Measurements from ENCODE around the gene PRSS48. TPM values are rescaled to one million over a fixed set of nuclear protein-coding genes. Genes with fewer than 3 reads are reported as not detected.
"Not testable (repeated sequence)": the region's sequence is repeated elsewhere in the genome, so short reads cannot be mapped to it uniquely, and the experiment has no call there.

The PRSS48 gene
- total RNA-seq, 1 donor from 2014 or later, result not detected

- no peak for TF ChIP-seq CTCF (IDR thresholded peaks at IDR 0.05; ENCODE audit: unreplicated experiment)
- H3K27me3 Mint-ChIP-seq, result no peaks in the 10 kb centered on the region
- peaks cover 3% of the 10 kb centered on the region for H3K36me3 Mint-ChIP-seq (ENCODE audit: insufficient read depth)
- H3K9me3 Mint-ChIP-seq (ENCODE audit: low read depth), result no peaks in the 10 kb centered on the region
- peaks cover 49% of the 10 kb centered on the region for H3K4me1 Mint-ChIP-seq (ENCODE audit: low read depth)
- DNase-seq (ENCODE audit: low spot score, unreplicated experiment), result no peak
- no peak overlapping the region for H3K4me3 Mint-ChIP-seq (ENCODE audit: low read depth)
- H3K27ac Mint-ChIP-seq, result no peak overlapping the region
Observed at GRCh38 chr4:151318307-151319006, 41.5 kb downstream of the PRSS48 start.

GRCh38 chr4:151319490-151319889, 42.5 kb downstream of the PRSS48 start:
- peaks cover 3% of the 10 kb centered on the region for H3K36me3 Mint-ChIP-seq (ENCODE audit: insufficient read depth)
- no peak overlapping the region for H3K27ac Mint-ChIP-seq
- no peaks in the 10 kb centered on the region for H3K9me3 Mint-ChIP-seq (ENCODE audit: low read depth)
- no peaks in the 10 kb centered on the region for H3K27me3 Mint-ChIP-seq
- no peak overlapping the region for H3K4me3 Mint-ChIP-seq (ENCODE audit: low read depth)
- peaks cover 47% of the 10 kb centered on the region for H3K4me1 Mint-ChIP-seq (ENCODE audit: low read depth)
- no peak for TF ChIP-seq CTCF (IDR thresholded peaks at IDR 0.05; ENCODE audit: unreplicated experiment)
- DNase-seq (ENCODE audit: low spot score, unreplicated experiment), result no peak

- no peaks in the 10 kb centered on the region for H3K9me3 Mint-ChIP-seq (ENCODE audit: low read depth)
- DNase-seq (ENCODE audit: low spot score, unreplicated experiment), result no peak
- TF ChIP-seq CTCF (IDR thresholded peaks at IDR 0.05; ENCODE audit: unreplicated experiment), result no peak
- H3K27me3 Mint-ChIP-seq, result no peaks in the 10 kb centered on the region
- peaks cover 3% of the 10 kb centered on the region for H3K36me3 Mint-ChIP-seq (ENCODE audit: insufficient read depth)
- H3K4me3 Mint-ChIP-seq (ENCODE audit: low read depth), result no peak overlapping the region
- no peak overlapping the region for H3K27ac Mint-ChIP-seq
- H3K4me1 Mint-ChIP-seq (ENCODE audit: low read depth), result peaks cover 42% of the 10 kb centered on the region
Observed at GRCh38 chr4:151321586-151321985, 44.6 kb downstream of the PRSS48 start.

GRCh38 chr4:151322161-151322560, 45.2 kb downstream of the PRSS48 start:
- not testable (repeated sequence) for H3K27ac Mint-ChIP-seq; DNase-seq (ENCODE audit: low spot score, unreplicated experiment); H3K4me3 Mint-ChIP-seq (ENCODE audit: low read depth); H3K27me3 Mint-ChIP-seq; H3K9me3 Mint-ChIP-seq (ENCODE audit: low read depth); H3K36me3 Mint-ChIP-seq (ENCODE audit: insufficient read depth)
- H3K4me1 Mint-ChIP-seq (ENCODE audit: low read depth), result peaks cover 46% of the 10 kb centered on the region

GRCh38 chr4:151322570-151322969, 45.6 kb downstream of the PRSS48 start:
- no peaks in the 10 kb centered on the region for H3K9me3 Mint-ChIP-seq (ENCODE audit: low read depth)

More at GRCh38 chr4:151322570-151322969, 45.6 kb downstream of the PRSS48 start:
- peak overlapping the region; percentile 86 for H3K27ac Mint-ChIP-seq
- H3K36me3 Mint-ChIP-seq (ENCODE audit: insufficient read depth), result peaks cover 2% of the 10 kb centered on the region
- peak overlapping the region; percentile 76 for H3K4me3 Mint-ChIP-seq (ENCODE audit: low read depth)
- TF ChIP-seq CTCF (IDR thresholded peaks at IDR 0.05; ENCODE audit: unreplicated experiment), result no peak
- H3K27me3 Mint-ChIP-seq, result no peaks in the 10 kb centered on the region
- H3K4me1 Mint-ChIP-seq (ENCODE audit: low read depth), result peaks cover 46% of the 10 kb centered on the region
- DNase-seq (ENCODE audit: low spot score, unreplicated experiment), result no peak
